Epithelial cell of prostate (primary cell): ENCODE results near the gene IQCE.
"Not testable (repeated sequence)": the region's sequence is repeated elsewhere in the genome, so short reads cannot be mapped to it uniquely, and the experiment has no call there.

ENCODE experiments used
- DNase-seq: peaks from one replicate; pipeline ENCODE4 v3.0.0-alpha.2; 2011; ENCODE audit warnings: low read depth, low spot score
- H3K27ac ChIP-seq: fragments of 450-650 bp; 2 replicates; pipeline ENCODE4 v1.5.1; 2017; ENCODE audit warnings: mild to moderate bottlenecking

The IQCE gene

DNA sequence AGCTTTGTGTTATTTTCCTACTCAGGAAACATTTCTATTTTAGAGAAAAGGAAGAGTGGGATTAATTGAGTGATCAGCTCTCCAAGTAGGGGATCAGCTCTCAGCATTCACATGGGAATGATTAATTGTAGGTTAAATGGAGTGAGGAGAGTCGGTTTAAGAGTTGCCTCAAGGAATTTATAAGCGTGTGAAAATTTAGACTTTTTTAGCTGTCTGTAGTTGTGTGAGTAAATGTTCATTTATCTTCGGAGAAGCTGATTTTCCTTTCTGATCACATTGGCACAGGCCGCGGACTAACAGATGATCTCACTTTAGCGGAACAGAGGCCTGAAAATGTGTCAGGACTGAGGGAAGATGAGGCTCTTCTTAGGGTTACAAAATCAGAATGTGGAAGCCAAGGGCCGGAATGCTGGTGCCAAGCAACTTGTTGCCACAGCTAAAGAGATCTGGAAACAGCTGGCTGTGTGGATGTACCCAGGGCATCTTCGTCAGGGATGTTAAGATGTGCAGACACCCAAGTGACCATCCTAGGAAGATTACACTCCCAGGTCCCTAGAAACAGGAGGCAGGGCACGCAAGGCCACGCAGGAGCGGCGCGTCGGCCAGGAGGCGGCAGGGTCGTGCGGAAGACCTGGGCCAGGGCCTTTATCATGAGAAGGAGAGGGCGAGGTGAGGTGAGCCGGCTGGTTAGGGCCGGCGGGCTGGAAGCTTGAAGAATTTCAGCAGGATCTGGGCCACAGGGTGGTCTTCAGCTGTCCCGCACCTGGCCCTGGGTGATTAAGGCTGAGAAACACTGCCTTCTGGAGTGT is 37.9 kb downstream of the IQCE start:
- DNase-seq, result no peak
- no peak overlapping the region for H3K27ac ChIP-seq

DNA sequence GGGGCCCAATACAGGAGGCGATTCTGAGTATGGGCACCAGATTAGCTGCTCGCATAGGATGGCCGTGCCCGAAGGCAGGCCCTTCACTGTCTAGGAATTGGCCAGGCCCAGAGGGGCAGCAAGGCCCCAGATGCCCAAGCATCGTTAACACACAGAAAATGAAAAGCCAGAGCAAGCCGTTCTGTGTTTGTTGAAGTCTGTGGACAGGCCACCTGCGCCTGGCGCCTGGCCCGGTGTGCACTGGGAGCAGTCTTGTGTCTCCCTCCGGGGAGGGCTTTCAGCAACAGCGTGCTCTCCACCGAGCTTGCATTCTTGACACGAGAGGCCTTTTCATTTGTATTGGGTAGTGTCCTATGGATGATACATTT is 38.5 kb downstream of the IQCE start:
- DNase-seq, result no peak
- no peak overlapping the region for H3K27ac ChIP-seq

GRCh38 chr7:2598154-2598823 is 39.5 kb downstream of the IQCE start:
- H3K27ac ChIP-seq, result no peak overlapping the region
- DNase-seq, result no peak

DNA sequence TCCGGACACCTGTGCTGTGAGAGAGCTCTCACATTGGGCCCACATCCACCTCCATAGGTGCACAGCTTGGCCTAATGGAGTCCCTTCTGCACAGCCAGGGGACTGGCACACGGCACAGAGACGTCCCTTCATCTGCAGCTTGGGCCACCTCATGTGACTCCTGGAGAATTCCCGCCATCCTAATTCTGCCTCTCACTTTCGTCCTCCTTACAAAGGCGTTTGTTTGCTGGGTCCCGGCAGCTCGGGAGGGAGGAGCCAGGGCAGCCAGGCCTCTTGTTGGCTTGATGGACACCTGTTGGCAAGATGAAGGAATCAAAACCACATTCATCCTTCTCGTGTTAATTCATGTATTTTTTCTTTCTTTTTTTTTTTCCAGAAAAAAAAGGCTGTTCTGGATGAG is 42.3 kb downstream of the IQCE start:
- no peak overlapping the region for H3K27ac ChIP-seq
- DNase-seq, result no peak

DNA sequence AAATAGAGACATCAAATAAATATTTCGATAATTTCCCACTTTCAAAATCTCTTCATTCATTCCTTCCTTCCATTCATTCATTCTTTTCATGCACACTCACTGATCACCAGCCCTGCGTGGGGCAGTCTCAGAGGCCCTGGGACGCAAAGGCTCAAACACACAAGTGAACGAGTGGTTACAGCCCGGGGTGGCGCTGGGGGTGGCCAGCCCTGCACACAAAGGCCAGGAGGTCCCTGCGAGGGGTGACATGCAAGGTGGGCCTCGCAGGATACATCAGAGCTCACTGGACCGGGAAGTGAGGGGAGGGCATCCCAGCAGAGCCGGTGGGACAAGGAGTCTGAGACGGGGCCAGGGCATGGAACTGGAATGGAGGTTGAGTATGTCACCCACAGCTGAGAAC is 43.1 kb downstream of the IQCE start:
- no peak overlapping the region for H3K27ac ChIP-seq
- no peak for DNase-seq

DNA sequence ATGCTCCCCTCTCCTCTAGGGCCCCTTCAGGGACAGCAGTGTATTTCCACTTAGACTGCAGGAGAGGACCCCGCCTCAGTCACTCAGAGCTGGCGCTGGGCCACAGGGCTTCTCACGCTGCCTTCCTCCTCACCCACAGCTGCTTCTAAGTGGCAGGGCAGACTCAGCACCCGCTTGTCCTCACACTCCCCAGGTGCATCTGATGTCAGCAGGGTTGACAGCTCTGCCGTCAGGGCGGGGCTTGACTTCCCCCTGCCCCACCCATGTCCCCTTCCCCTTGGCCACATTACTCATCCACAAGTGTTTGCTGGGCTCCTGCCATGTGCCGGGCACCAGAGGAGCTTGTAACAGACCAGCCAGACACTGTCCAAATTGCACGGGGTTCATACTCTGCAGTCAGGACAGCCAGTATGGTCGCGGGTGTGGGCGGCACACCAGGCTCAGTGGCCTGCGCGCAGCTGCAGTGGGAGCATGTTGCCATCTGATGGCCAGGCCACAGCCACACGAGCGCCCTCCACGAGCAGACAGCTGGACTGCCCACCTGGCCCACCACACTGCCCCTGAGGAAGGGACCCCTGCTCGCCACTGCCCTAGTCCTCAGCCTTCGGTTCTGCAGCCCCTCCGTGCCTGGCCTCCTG is 43.7 kb downstream of the IQCE start:
- no peak overlapping the region for H3K27ac ChIP-seq
- DNase-seq, result no peak

GRCh38 chr7:2603044-2603965 is 44.5 kb downstream of the IQCE start:
- DNase-seq, result no peak
- no peak overlapping the region for H3K27ac ChIP-seq

DNA sequence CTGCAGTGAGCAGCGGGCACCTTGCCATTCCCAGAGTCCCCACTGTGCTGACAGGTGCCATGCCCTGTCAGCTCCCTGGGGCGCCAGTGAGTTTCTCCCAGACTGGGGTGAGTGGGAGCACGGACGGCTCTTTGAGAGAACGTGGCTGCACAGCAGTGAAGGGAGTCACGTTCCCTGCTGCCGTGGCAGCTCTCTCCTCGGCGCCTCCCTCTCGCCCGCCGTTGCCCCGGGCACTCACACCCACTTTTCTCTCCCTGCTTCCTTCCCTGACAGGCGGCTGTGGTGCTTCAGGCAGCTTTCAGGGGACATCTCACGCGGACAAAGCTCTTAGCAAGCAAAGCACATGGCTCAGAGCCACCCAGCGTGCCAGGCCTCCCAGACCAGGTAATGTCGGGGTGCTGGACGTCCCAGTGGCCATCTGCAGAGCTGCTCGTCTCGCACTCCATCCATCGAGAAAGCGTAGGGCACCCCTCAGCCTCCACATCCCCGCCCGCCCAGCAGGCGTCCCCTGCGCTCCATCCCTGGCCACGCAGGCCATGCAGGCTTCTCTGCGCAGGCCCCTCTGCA is 45.9 kb downstream of the IQCE start:
- DNase-seq, result no peak
- H3K27ac ChIP-seq, result no peak overlapping the region

- no peak overlapping the region for H3K27ac ChIP-seq
- no peak for DNase-seq
Measured at GRCh38 chr7:2605608-2606538, 47.1 kb downstream of the IQCE start.

- DNase-seq, result no peak
- no peak overlapping the region for H3K27ac ChIP-seq
Measured at GRCh38 chr7:2606539-2606936, 47.8 kb downstream of the IQCE start.

GRCh38 chr7:2607122-2607922 is 48.5 kb downstream of the IQCE start:
- H3K27ac ChIP-seq, result no peak overlapping the region
- no peak for DNase-seq

- no peak overlapping the region for H3K27ac ChIP-seq
- no peak for DNase-seq
Measured at GRCh38 chr7:2607923-2608904, 49.4 kb downstream of the IQCE start.

- DNase-seq, result no peak
- H3K27ac ChIP-seq, result no peak overlapping the region
Measured at GRCh38 chr7:2608921-2609411, 50.2 kb downstream of the IQCE start.

DNA sequence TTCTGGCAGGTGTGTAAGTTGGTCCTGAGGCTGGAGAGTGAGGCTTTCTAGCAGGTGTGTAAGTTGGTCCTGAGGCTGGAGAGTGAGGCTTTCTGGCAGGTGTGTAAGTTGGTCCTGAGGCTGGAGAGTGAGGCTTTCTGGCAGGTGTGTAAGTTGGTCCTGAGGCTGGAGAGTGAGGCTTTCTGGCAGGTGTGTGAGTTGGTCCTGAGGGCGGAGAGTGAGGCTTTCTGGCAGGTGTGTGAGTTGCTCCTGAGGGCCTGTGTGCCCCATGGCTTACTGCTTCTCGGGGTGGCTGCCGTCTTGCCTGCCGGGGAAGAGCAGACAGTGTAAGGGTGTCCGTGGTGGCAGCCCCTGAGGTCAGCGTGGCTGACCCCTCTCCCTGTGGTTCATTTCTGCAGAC is 50.9 kb downstream of the IQCE start:
- not testable (repeated sequence) for DNase-seq, H3K27ac ChIP-seq

DNA sequence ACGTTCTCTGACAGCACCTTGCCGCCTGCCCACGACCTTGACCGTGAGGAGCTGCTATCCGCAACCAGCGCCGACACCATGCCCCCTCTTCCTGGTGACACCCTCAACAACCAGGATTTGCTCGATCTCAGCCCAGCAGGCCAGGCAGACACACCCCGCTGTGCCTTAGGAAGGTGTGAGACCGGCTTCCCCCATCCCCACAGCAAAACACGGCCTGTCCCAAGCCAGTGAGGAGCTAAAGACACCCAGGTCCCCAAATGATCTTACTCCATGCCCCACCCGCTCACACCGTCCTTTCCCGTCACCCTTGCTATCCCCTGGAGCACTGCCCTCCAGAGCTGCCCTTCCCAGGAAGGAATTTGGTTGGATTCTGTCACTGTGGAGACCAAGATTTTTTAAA is 51.7 kb downstream of the IQCE start:
- no peak for DNase-seq
- H3K27ac ChIP-seq, result no peak overlapping the region

GRCh38 chr7:2610898-2611297 is 52.1 kb downstream of the IQCE start:
- H3K27ac ChIP-seq, result no peak overlapping the region

DNA sequence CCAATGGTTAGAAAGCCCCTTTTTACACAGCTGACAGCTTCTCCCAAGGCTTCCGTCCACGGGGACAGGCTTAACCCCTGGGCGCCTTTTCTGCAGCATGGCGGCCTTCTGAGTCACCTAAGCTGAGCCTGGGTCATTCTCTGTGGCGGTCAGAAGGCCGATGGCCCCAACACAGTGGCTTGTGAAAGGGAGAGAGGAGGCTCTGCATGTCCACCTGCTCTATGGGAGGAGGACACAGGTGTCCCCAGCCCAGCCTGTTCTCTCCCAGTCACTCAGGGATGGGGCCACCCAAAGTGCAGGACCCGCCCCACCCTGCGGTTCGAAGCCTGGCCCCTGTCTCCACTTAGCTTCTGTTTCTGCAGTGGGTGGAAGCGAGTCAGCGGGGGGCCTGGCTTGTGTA is 52.6 kb downstream of the IQCE start:
- no peak for DNase-seq
- H3K27ac ChIP-seq, result no peak overlapping the region

More at GRCh38 chr7:2610898-2611297, 52.1 kb downstream of the IQCE start:
- DNase-seq, result no peak
